Neural cell (in vitro differentiated cells): ENCODE measurements around the gene ARPC5L. TPM values are rescaled to one million over a fixed set of nuclear protein-coding genes. Genes with fewer than 3 reads are reported as not detected.

ENCODE experiments used
- H2AFZ ChIP-seq: fragments of 200-600, 300-800 bp; sonication (generic), shearing (Covaris generic); 2 replicates; pipeline ENCODE4 v1.6.0; 2014; ENCODE audit warnings: low read depth, mild to moderate bottlenecking, antibody characterized with exemption, low read length, moderate library complexity
- H3F3A ChIP-seq: fragments of 200-600 bp; shearing (Covaris generic); 2 replicates; pipeline ENCODE4 v1.6.1; 2016; ENCODE audit warnings: mild to moderate bottlenecking, moderate library complexity, mixed read lengths, antibody characterized with exemption, low read length; ENCODE audit not compliant: insufficient read depth, poor library complexity, severe bottlenecking
- H3K27ac ChIP-seq: fragments of 200-600, 300-800 bp; sonication (generic), shearing (Covaris generic); 2 replicates; pipeline ENCODE4 v1.5.1; 2014; ENCODE audit warnings: mild to moderate bottlenecking, low read length, moderate library complexity
- H3K27me3 ChIP-seq: fragments of 300-800, 200-600 bp; sonication (generic), shearing (Covaris generic); 2 replicates; pipeline ENCODE4 v1.6.0; 2014; ENCODE audit warnings: mild to moderate bottlenecking, low read depth, low read length, moderate library complexity; ENCODE audit not compliant: insufficient read depth
- H3K36me3 ChIP-seq: fragments of 300-800, 200-600 bp; sonication (generic), shearing (Covaris generic); 2 replicates; pipeline ENCODE4 v1.5.1; 2014; ENCODE audit warnings: mild to moderate bottlenecking, antibody characterized with exemption, low read length, moderate library complexity; ENCODE audit not compliant: insufficient read depth
- H3K4me2 ChIP-seq: fragments of 300-800, 200-600 bp; sonication (generic), shearing (Covaris generic); 2 replicates; pipeline ENCODE4 v1.6.0; 2014; ENCODE audit warnings: mild to moderate bottlenecking, low read length
- H3K4me3 ChIP-seq: fragments of 300-800, 200-600 bp; sonication (generic), shearing (Covaris generic); 2 replicates; pipeline ENCODE4 v1.5.1; 2014; ENCODE audit warnings: mild to moderate bottlenecking, low read length, moderate library complexity
- H3K79me2 ChIP-seq: fragments of 200-600 bp; shearing (Covaris generic); replicated peaks from 2 replicates; pipeline ENCODE4 v1.6.0; 2014; ENCODE audit warnings: mild to moderate bottlenecking, low read length, moderate library complexity; ENCODE audit not compliant: insufficient read depth
- H3K9ac ChIP-seq: fragments of 300-800, 200-600 bp; sonication (generic), shearing (Covaris generic); 2 replicates; pipeline ENCODE4 v1.6.1; 2016; ENCODE audit warnings: mild to moderate bottlenecking, low read length, mixed read lengths
- H3K9me2 ChIP-seq: fragments of 200-600 bp; shearing (Covaris generic); 2 replicates; pipeline ENCODE4 v1.6.1; 2016; ENCODE audit warnings: mild to moderate bottlenecking, low read length, mixed read lengths; ENCODE audit not compliant: insufficient read depth
- H3K9me3 ChIP-seq: fragments of 200-600, 300-800 bp; sonication (generic), shearing (Covaris generic); 2 replicates; pipeline ENCODE4 v1.6.1; 2016; ENCODE audit warnings: mild to moderate bottlenecking, mixed run types, low read length, moderate library complexity, mixed read lengths
- H4K20me1 ChIP-seq: fragments of 200-600 bp; shearing (Covaris generic); 2 replicates; pipeline ENCODE4 v1.6.1; 2016; ENCODE audit warnings: mild to moderate bottlenecking, mixed run types; ENCODE audit not compliant: insufficient read depth
- EP300 ChIP-seq: fragments of 450-650 bp; conservative IDR thresholded peaks from 2 replicates; pipeline ENCODE4 v1.6.1; 2014; ENCODE audit warnings: antibody characterized with exemption, mild to moderate bottlenecking, moderate library complexity; ENCODE audit not compliant: poor library complexity, severe bottlenecking
- EZH2 ChIP-seq: fragments of 200-600, 300-800 bp; shearing (Covaris generic), sonication (generic); IDR thresholded peaks from 2 replicates; pipeline ENCODE4 v1.6.1; 2014; ENCODE audit warnings: antibody characterized with exemption, low read length, borderline replicate concordance, mild to moderate bottlenecking; ENCODE audit not compliant: insufficient read depth, poor library complexity, severe bottlenecking
- MXI1 ChIP-seq: fragments of 450-650 bp; conservative IDR thresholded peaks from 2 replicates; pipeline ENCODE4 v1.6.1; 2014; ENCODE audit warnings: antibody characterized with exemption, mild to moderate bottlenecking; ENCODE audit not compliant: poor library complexity, severe bottlenecking
- POLR2AphosphoS5 ChIP-seq: IDR thresholded peaks from 2 replicates; pipeline ENCODE4 v1.6.1; 2012
- RAD21 ChIP-seq: fragments of 450-650 bp; conservative IDR thresholded peaks from 2 replicates; pipeline ENCODE4 v1.6.1; 2014; ENCODE audit warnings: antibody characterized with exemption, mild to moderate bottlenecking, moderate library complexity
- SMC3 ChIP-seq: fragments of 450-650 bp; conservative IDR thresholded peaks from 2 replicates; pipeline ENCODE4 v1.6.1; 2014; ENCODE audit warnings: antibody characterized with exemption, mild to moderate bottlenecking, moderate library complexity; ENCODE audit not compliant: poor library complexity
- TAF1 ChIP-seq: IDR thresholded peaks from 2 replicates; pipeline ENCODE4 v1.6.1; 2012; ENCODE audit warnings: low read depth
- polyA plus RNA-seq: library from polyadenylated mRNA; depleted of rRNA; stranded (reverse); fragments of >200 nt; gene quantifications from 2 replicates; pipeline ENCODE4 v1.2.3, GENCODE V29; 2014
- TF ChIP-seq, protein P1 (sequence below): fragments of 450-650 bp; IDR thresholded peaks from 2 replicates; pipeline ENCODE4 v1.5.1; 2014; ENCODE audit warnings: antibody characterized with exemption, mild to moderate bottlenecking, moderate library complexity; ENCODE audit not compliant: poor library complexity, severe bottlenecking
- TF ChIP-seq, protein P2 (sequence below): IDR thresholded peaks from 2 replicates; pipeline ENCODE4 v1.6.1; 2012; ENCODE audit warnings: borderline replicate concordance

The ARPC5L gene
- polyA plus RNA-seq, 1 donor from 2014 or later: 46.5 TPM

DNA sequence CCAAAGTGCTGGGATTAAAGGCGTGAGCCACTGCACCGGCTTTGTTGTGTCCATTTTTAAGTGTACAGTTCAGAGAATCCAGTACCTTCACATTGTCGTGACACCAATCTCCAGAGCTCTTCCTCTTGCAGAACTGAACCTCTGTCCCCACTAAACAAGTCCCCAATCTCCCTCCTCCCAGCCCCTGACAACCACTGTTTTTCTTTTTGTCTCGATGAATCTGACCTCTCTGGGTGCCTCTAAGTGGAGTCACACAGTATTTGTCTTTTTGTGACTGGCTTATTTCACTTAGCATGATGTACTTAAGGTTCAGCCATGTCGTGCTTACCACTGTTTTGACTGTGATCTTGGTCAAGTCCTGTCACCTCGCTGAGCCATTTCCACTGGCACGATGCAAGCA lies 7.1 kb upstream of the ARPC5L start:
- no peaks in the 10 kb centered on the region for H3K36me3 ChIP-seq
- peaks cover 5% of the 10 kb centered on the region for H4K20me1 ChIP-seq
- no peak overlapping the region for H3K4me2 ChIP-seq
- no peaks in the 10 kb centered on the region for H3K9me2 ChIP-seq
- H2AFZ ChIP-seq: no peak overlapping the region
- H3K27me3 ChIP-seq: no peaks in the 10 kb centered on the region
- no peaks in the 10 kb centered on the region for H3K79me2 ChIP-seq
- TF ChIP-seq, protein P1, sequence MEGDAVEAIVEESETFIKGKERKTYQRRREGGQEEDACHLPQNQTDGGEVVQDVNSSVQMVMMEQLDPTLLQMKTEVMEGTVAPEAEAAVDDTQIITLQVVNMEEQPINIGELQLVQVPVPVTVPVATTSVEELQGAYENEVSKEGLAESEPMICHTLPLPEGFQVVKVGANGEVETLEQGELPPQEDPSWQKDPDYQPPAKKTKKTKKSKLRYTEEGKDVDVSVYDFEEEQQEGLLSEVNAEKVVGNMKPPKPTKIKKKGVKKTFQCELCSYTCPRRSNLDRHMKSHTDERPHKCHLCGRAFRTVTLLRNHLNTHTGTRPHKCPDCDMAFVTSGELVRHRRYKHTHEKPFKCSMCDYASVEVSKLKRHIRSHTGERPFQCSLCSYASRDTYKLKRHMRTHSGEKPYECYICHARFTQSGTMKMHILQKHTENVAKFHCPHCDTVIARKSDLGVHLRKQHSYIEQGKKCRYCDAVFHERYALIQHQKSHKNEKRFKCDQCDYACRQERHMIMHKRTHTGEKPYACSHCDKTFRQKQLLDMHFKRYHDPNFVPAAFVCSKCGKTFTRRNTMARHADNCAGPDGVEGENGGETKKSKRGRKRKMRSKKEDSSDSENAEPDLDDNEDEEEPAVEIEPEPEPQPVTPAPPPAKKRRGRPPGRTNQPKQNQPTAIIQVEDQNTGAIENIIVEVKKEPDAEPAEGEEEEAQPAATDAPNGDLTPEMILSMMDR: no peak
- TF ChIP-seq EZH2 (no peak), EP300 (no peak), MXI1 (no peak), SMC3 (no peak), TAF1 (no peak), RAD21 (no peak), POLR2AphosphoS5 (no peak)
- TF ChIP-seq, protein P2, sequence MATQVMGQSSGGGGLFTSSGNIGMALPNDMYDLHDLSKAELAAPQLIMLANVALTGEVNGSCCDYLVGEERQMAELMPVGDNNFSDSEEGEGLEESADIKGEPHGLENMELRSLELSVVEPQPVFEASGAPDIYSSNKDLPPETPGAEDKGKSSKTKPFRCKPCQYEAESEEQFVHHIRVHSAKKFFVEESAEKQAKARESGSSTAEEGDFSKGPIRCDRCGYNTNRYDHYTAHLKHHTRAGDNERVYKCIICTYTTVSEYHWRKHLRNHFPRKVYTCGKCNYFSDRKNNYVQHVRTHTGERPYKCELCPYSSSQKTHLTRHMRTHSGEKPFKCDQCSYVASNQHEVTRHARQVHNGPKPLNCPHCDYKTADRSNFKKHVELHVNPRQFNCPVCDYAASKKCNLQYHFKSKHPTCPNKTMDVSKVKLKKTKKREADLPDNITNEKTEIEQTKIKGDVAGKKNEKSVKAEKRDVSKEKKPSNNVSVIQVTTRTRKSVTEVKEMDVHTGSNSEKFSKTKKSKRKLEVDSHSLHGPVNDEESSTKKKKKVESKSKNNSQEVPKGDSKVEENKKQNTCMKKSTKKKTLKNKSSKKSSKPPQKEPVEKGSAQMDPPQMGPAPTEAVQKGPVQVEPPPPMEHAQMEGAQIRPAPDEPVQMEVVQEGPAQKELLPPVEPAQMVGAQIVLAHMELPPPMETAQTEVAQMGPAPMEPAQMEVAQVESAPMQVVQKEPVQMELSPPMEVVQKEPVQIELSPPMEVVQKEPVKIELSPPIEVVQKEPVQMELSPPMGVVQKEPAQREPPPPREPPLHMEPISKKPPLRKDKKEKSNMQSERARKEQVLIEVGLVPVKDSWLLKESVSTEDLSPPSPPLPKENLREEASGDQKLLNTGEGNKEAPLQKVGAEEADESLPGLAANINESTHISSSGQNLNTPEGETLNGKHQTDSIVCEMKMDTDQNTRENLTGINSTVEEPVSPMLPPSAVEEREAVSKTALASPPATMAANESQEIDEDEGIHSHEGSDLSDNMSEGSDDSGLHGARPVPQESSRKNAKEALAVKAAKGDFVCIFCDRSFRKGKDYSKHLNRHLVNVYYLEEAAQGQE: no peak
- H3F3A ChIP-seq: no peaks in the 10 kb centered on the region
- H3K27ac ChIP-seq: no peak overlapping the region
- no peak overlapping the region for H3K4me3 ChIP-seq
- H3K9me3 ChIP-seq: no peaks in the 10 kb centered on the region
- H3K9ac ChIP-seq: no peak overlapping the region

DNA sequence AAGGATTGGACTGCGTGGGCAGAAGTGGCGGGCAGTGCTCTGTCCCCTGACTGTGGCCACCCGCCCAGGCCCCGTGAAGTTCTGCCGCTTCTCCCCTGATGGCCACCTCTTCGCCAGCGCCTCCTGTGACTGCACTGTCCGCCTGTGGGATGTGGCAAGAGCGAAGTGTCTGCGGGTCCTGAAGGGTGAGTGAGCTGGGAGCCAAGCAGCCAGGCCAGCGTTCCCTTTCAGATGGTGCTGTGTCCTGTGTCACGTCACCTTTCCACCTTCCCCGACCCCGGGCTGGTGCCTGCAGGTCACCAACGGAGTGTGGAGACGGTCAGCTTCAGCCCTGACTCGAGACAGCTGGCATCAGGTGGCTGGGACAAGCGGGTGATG lies 6.4 kb upstream of the ARPC5L start:
- H3F3A ChIP-seq: no peaks in the 10 kb centered on the region
- peaks cover 9% of the 10 kb centered on the region for H4K20me1 ChIP-seq
- H2AFZ ChIP-seq: no peak overlapping the region
- no peaks in the 10 kb centered on the region for H3K36me3 ChIP-seq
- no peak overlapping the region for H3K4me3 ChIP-seq
- H3K4me2 ChIP-seq: no peak overlapping the region
- no peaks in the 10 kb centered on the region for H3K27me3 ChIP-seq
- H3K79me2 ChIP-seq: peaks cover 2% of the 10 kb centered on the region
- no peak overlapping the region for H3K27ac ChIP-seq
- TF ChIP-seq EZH2 (no peak), MXI1 (no peak), RAD21 (no peak), SMC3 (no peak), TAF1 (no peak), POLR2AphosphoS5 (no peak), EP300 (no peak)
- TF ChIP-seq, protein P2: no peak
- TF ChIP-seq, protein P1: no peak
- H3K9me3 ChIP-seq: no peaks in the 10 kb centered on the region
- H3K9me2 ChIP-seq: no peaks in the 10 kb centered on the region
- H3K9ac ChIP-seq: no peak overlapping the region
